ENCODE data around the gene ARMCX2.

The ARMCX2 gene

GRCh38 chrX:101659601-101660063 is at the start of gene ARMCX2:
Gene ARMCX2, minus strand, starts transcription at chrX:101659850. Its CDS starts 2,262 bp downstream, at chrX:101657588.
- in situ Hi-C loops (cut with MboI; ENCODE audit: low sequenced_read_pairs, unreplicated experiment): no loop called here
- no peak for TF ChIP-seq CTCF (IDR thresholded peaks at IDR 0.05; ENCODE audit: borderline replicate concordance, control extremely low read depth, extremely low read depth, insufficient read depth, missing control alignments)
- DNase-seq (ENCODE audit: low spot score): peak; percentile 66

DNA sequence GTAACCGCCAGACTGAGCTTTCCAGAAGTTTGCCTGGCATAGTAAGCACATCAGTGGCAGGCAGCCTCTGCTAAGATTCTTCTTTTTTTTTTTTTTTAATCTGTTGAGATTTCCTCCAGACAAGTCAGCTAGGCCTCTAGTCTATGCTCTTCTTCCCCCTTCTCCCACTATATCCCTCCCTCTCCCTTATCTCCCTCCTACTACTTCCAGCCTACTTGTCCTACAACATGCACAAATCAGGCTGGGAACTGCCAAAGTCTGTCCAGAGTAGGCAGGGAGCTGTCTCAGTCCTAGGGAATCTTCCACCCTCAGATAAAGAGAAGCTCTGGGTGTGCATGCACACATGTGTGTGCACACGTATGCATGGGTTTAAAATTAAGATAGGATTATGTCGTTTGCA is 49.7 kb upstream of the ARMCX2 start:
- no peak for DNase-seq (ENCODE audit: low spot score)
- in situ Hi-C loops (cut with MboI; ENCODE audit: low sequenced_read_pairs, unreplicated experiment): no loop called here
- TF ChIP-seq CTCF (IDR thresholded peaks at IDR 0.05; ENCODE audit: borderline replicate concordance, control extremely low read depth, extremely low read depth, insufficient read depth, missing control alignments): no peak

DNA sequence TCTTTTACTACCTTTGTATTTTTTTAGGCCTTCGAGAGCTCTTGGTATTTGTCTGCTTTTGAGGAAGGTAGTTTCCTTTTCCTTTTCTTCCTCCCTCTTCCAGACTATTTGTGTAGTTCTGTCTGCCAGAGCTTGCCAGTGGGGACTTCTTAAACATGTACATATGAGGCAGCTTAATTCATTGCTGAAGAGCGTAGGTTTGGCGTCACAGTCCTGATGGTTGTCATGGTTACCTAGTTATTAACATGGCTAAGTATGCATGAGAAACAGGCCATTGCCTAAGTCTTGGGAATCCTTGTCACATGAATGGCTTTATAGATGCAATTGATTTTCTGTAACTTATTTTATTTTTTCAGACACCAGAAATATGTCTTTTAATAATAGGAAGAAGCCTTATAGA is 48.5 kb upstream of the ARMCX2 start:
- DNase-seq (ENCODE audit: low spot score): no peak
- TF ChIP-seq CTCF (IDR thresholded peaks at IDR 0.05; ENCODE audit: borderline replicate concordance, control extremely low read depth, extremely low read depth, insufficient read depth, missing control alignments): no peak
- in situ Hi-C loops (cut with MboI; ENCODE audit: low sequenced_read_pairs, unreplicated experiment): no loop called here

GRCh38 chrX:101693476-101693875 is 33.8 kb upstream of the ARMCX2 start:
- TF ChIP-seq CTCF (IDR thresholded peaks at IDR 0.05; ENCODE audit: borderline replicate concordance, control extremely low read depth, extremely low read depth, insufficient read depth, missing control alignments): no peak
- in situ Hi-C loops (cut with MboI; ENCODE audit: low sequenced_read_pairs, unreplicated experiment): no loop called here
- peak; percentile 20 for DNase-seq (ENCODE audit: low spot score)

DNA sequence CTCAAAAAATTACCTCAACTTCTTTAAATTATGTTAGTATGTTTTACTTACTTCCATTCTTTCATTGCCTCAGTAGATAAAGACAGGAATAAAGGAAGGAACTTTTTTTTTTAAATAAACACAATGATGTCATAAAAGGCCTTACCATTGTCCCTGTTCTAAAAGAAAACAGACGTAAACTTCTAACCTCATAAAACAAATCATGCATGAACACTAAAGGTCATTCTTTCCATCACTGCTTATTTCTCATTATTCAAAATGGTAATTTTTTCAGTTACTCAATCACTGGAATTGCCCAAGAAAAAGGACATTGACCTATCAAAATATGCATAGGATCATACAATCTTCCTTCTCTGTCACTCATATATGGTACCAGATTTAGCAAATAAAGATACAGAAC is 32.2 kb upstream of the ARMCX2 start:
- in situ Hi-C loops (cut with MboI; ENCODE audit: low sequenced_read_pairs, unreplicated experiment): no loop called here
- no peak for DNase-seq (ENCODE audit: low spot score)
- TF ChIP-seq CTCF (IDR thresholded peaks at IDR 0.05; ENCODE audit: borderline replicate concordance, control extremely low read depth, extremely low read depth, insufficient read depth, missing control alignments): no peak

DNA sequence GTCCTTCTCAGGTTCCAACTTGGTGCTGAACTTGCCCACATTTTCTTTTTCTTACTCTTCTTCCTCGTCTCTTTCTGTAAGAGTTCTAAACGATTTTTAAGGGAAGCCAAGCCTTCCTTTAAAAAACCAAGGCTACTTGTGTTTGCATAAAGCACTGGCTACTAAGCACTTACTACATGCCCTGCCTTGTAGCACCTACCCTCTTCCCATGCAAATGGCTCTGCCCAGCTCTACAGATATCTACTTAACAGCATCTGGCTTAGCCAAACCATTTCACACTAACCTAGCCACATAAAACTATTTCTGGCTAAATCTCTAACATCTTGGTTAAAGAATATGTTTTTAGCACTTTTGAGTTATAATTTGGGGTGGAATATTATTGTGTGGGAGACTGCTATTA is 26.9 kb upstream of the ARMCX2 start:
- no peak for DNase-seq (ENCODE audit: low spot score)
- no peak for TF ChIP-seq CTCF (IDR thresholded peaks at IDR 0.05; ENCODE audit: borderline replicate concordance, control extremely low read depth, extremely low read depth, insufficient read depth, missing control alignments)
- in situ Hi-C loops (cut with MboI; ENCODE audit: low sequenced_read_pairs, unreplicated experiment): no loop called here

GRCh38 chrX:101685923-101686322 is 26.3 kb upstream of the ARMCX2 start:
- no peak for TF ChIP-seq CTCF (IDR thresholded peaks at IDR 0.05; ENCODE audit: borderline replicate concordance, control extremely low read depth, extremely low read depth, insufficient read depth, missing control alignments)
- in situ Hi-C loops (cut with MboI; ENCODE audit: low sequenced_read_pairs, unreplicated experiment): no loop called here
- no peak for DNase-seq (ENCODE audit: low spot score)
